GM18502 (cell line): ENCODE data around the gene VEPH1.

Experiments
- ATAC-seq: cut with Tn5 transposase; IDR thresholded peaks from one replicate; pipeline ENCODE4 v1.9.1; 2021; ENCODE audit warnings: mild to moderate bottlenecking; ENCODE audit not compliant: unreplicated experiment, poor library complexity

VEPH1 gene

DNA sequence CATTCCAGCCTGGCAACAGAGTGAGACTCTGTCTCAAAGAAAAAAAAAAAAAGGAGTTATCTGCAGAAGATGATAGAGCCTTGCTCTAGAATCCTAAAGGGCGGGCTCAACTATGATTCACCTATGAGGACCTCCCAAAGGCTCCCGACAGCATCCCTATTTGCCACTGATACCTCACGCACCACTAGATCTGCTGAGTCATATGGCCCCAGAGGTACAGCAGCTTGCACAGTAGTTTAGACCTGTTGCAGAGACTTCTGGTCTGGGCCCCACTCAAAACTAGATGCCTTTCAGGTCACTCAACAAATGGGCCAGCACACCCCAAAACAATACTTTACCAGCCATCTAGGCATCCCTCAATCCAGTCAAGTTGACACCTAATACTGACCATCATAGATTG, 104.6 kb downstream of the VEPH1 start:
- ATAC-seq: no peak

DNA sequence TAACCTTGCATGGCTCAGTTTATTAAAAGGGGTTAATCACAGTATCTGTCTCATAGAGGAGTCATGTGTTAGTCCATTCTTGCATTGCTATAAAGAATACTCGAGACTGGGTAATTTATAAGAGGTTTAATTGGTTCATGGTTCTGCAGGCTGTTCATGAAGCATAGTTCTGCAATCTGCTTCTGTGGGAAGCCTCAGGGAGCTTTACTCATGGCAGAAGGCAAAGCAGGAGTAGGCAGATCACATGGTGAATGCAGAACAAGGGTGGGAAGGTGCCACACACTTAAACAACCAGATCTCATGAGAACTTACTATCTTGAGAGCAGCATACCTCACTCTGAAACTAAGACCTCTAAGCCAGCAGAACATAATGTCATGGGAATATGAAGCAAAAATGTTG, 108.8 kb downstream of the VEPH1 start:
- ATAC-seq: no peak

DNA sequence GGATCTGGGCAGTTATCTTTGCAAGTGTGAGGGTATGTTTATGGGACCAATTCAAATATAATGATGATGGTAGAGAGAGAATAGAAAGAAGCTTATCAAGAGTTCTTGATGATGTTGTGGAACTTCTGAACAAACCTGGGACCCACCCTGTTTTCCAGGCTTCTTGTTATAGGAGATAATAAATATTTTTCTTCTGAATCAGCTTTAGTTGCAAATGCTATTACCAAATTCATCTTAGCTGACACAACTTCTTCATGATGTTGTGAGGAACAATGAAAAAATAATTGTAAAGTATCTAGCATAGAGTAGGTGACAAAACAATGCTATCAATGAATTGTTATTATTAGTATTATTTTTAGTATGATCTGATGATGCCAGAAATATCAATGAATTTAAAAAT, 110.1 kb downstream of the VEPH1 start:
- ATAC-seq: no peak

DNA sequence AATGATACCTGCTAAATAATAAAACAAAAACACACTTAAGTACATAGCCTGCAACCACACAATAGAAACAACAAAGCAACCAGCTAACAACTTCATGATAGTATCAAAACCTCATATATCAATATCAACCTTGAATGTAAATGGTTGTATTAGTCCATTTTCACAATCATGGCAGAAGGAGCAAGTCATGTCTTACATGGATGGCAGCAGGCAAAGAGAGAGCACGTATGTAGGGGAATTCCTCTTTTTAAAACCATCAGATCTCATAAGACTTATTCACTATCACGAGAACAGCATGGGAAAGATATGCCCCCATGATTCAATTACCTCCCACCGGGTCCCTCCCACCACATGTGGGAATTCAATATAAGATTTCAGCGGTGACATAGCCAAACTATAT, 111.1 kb downstream of the VEPH1 start:
- ATAC-seq: no peak

DNA sequence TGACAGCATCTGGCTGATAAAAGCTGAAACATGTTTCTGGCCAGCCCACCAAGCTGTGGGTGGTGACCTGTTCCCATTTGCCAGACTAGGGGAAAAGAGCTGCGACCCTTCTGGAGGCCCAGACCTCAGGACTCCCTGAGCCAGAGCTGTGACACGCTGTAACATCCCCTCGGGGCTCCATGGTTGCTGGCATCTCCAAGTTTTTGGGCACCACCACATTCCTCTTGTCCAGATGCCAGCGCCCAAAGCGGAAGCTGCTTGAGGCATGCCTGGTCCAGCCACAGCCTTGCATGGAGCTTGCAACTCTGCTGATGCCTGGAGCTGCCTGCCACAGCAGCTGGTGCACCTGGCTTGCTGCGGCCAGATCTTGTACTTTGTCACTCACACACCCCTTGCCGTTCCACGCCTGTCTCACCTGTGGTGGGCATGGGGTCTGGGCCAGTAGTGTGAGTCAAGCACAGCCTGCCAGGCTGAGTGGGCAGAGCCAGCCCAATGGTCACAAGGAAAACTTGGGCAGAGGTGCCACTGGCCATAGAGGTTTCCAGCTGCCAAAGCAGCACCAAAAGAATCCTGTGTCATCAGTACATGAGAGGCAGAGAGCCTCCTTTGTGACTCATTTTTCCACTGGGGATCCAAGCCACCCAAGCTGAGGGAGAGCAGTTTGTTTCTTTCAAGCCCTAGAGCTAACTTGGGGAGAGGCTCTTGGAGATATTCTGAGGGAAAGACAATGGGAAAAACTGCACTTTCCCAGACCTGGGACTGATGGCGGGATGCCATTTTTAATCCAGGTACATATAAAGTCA, 112.3 kb downstream of the VEPH1 start:
- ATAC-seq: no peak

DNA sequence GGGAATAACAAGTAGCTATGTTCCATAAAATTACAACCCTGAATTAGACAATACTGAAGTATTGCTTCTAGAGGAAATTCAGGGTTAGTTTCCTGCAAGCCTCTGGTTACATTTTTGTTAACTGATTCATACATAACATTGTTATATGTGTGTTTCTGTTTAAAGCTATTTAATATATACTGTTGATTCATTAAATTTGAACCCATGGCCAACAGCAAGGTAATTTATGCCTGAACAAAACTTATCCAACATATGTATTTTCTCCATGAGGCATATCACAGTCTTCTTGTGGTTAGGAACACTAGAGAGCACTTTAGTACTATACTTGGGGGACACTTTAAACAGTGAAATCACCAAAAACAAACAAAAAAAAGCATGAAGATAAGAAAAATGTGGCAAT, 114.2 kb downstream of the VEPH1 start:
- ATAC-seq: no peak

DNA sequence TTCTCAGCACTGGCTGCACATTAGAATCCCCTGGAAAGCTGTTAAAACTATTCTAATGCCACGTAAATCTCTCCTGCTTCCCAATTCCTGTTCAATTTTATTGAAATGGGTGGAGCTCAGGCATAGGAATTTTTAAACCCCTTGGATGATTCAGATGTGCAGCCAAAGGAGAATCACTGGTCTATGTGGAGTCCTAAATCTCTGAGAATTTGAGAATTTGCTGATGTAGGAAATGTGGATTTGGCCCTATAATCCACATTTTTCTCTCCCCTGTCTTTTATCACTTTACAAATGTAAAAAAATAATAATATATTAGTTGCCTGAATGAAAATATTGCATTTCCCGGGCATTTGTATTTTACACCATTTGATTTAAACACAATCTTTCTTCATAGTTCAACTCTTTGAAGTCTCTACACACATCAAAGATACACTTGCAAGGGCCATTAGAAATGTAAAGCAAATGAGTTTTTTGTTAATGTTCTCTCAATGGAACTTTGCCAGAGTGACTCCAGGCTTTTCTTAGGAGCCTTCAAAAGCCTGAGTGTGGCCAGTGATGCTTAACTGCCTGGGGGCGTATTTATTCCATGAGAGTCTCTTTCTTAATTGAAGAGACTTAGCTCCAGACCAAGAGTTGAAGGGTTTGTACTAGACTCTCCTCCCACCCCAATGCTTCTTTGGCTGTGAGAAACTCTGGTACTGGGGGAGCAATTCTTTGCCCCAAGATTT, 115.3 kb downstream of the VEPH1 start:
- ATAC-seq: no peak

DNA sequence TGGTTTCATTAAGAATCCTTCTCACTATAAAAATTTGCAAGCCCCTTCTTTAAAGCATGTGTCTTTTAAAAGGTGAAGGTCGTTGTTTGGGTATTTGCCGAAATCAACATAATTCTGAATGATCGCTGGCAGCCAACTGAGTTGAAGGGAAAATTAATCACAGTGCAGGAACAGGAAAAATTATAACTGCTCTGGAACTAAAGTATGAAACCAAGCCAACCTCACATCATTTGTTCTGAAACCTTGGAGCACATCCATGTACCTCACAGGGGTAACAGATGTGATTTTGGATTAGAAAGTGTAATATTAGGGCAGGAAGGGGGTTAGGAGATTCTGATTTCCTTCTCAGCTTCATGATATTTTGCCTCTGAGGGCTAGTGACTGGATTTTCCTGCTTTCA, 118.7 kb downstream of the VEPH1 start:
- no peak for ATAC-seq

DNA sequence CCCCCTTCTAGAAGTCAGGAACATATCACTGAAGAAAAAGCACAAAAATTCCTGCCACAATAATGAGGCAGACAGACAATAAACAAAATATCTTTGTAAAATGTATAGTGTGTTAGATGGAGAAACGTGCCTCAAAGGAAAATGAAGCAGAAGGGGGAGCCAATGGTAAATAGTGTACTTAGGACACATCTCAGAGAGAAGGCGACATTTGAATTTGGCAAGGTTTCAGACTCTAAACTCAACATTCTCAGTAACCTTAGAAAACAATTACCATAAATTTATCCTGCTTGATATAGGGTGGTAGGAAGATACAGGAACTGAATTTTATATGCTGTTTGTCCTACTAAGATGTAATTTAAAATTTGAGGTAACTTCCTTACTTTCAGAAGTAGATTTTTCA, 119.2 kb downstream of the VEPH1 start:
- no peak for ATAC-seq

DNA sequence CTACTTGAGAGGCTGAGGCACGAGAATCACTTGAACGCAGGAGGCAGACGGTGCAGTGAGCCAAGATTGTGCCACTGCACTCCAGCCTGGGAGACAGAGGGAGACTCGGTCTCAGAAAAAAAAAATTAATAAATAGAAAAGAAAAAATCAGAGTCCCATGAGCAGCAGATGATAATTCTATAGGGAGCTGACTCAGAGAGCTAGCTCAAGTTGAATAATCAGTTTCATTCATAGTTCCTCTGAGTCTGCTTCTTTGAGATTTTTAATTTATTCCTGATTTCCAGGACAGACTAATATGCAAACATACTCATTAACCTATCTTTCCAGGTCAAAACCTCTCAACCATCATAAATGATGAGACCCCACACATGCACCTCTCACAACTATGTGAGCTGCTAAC, 121.6 kb downstream of the VEPH1 start:
- ATAC-seq: no peak

DNA sequence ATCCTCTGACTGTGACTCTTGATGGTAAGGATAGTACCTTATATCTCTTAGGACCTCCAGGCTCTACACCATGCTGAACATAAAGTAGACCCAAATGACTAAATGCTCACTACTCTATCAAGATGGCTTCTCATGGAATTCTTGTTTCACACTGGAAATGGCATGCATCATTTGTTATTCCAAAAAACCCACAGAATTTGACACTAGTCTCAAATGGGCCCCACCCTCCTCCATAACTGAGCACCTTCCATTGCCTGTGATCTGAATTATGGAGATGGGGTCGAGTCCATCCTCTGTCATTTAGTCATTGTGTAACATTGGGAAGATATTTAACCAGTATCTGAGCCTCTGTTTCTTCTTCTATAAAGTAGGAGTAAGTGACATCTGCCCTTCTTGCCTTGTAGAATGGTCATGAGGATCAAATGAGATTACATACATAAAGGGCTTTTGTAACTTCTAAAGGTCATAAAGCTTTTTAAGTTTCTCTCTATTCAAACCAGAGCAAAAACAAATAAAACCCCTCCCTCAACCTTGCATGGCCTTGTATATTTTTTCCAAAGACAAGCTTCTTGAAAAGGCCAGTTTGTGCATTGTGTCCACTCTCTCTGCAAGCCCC, 123.6 kb downstream of the VEPH1 start:
- no peak for ATAC-seq

DNA sequence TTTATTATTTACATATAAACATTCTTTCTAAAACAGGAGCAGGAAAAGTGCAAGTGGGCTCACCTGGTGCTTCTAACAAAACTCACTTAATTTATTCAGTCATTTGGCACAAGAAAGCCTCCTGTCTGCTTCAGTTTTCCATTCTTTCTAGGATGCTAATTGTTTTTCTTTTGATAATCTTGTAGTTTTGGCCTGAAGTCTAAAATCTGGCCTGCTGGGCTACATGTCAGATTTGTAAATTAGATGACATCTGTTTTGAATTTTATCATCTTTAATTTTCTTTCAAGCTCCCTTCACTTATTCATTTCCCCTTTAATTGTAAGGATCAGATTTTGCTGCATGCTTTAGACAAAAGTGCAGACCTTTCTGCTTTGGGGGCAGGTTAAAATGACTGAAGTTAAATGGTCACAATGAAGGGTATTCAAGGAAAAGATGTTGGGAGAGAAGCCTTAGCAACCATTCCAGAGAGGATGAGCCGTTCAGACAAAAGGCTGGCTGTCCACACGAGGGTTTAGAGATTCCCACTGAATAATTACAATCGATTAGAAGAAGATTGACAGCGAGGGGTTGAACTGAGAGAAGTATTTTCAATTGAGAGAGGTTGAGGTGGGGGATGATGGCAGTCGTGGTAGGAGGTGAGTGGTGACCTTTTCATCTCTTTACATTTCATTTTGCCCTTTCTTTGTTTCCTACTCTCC, 126.5 kb downstream of the VEPH1 start:
- ATAC-seq: no peak

DNA sequence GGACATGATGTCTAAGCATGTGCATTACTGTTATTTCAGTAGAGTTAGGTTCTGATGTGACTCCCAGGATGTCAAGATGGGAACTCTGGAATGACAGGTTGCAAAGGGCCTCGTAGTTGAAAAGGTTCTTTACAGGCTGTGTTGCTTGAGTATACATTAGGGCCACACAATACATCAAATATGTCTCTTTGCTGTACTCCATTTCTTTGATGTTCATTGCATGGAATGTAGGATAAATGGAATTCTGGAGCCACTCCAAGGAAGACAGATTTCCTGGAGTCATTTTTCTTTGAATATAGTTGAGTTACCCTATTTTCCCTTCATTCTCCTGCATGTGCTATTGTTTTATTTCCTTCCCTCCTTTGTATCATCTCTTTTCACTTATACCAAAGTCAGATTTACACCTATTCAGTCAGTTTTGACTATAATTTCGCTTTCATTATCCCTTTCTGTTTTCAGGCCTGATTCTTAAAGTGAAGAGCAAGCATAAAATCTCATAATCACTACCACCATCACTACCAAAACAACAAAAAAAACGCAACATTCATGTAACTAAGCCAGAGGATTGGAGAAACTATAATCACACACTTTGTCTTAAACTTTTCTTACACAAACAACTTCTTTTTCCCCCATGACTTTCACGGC, 127.8 kb downstream of the VEPH1 start:
- no peak for ATAC-seq

DNA sequence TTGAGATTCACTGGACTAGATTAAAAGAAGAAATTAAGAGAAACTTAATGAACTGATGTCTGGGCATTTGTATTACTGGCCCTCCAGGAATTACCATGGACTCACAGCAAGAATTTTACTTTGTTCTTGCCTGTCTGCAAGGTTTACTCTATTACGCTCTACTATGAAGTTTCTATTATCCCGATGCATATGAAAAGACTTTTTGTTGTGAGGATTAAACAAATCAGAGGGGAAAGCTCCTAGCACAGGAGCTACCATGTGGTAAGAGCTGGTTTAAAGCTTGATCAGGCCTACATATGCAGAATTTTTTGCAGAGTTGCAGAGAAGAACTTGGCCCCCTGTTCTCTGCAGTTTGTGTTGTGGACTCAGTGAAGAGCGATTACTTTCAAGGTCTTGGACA, 128.3 kb downstream of the VEPH1 start:
- no peak for ATAC-seq

DNA sequence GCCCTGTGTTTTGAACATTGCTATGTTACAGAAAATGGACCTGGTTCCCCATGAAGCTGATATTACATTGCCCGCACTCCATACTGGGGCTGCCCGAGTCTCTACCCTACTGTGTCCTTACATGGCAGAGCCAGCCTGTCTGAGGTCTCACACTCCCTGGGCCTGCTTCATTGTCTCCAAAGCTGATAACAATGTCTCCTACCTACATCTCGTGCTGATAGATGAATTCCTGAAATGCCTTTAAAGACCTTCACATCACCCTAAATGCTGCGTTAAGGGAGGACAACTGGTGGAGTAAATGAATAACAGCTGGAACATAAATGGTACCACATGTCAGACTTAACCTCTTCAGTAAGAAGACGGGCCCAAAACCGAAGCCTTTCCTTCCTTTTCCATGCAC, 129.4 kb downstream of the VEPH1 start:
- no peak for ATAC-seq

DNA sequence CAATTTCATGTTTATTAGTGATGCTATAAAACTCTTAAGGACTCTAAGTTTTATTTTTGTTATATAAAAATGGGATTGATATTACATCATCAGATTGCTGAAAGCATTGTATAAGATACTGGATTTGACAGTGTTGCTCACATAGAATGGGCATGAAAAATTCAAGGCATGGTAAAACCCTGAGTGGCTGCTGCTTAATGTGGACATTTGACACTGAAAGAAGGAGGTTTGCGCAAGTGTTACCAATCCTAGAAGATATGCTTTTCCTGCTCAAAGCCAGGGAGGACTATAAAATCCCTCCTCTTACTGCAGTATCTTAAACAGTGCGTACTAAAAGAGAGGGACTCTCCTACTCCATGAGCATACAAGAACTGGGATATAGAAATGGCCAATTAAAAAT, 132.3 kb downstream of the VEPH1 start:
- ATAC-seq: no peak

DNA sequence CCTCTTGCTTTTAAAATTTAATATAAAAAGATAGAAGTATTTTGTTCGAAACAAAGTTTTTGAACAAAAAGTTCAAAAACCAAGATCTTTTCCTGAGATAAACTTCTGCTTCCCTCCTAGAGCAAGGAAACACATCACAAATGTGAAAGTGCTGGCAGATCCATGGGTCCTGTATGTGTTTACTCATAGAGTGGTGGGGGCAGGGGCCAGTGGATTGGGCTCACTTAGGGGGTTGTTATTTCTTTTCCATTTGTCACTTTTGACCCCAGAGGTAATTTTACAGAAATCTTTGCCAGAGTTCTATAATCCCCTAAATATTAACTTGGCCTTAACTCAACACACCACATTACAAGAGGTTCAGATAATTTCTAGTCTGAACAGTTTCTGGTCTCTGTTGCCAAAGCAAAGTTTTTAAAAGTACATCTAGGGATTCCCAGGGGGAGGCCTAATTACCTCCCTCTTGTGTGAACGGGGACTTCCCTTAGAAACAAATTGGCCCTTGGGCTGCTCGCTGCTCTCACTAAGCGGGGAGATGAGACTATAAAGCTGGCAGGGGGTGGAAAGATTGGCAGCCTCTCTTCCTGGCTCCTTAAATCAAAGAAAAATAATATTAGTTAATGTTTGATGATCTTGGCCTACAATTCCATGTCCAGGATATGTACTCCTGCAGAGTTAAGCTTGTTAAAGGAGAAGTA, 133.3 kb downstream of the VEPH1 start:
- no peak for ATAC-seq

DNA sequence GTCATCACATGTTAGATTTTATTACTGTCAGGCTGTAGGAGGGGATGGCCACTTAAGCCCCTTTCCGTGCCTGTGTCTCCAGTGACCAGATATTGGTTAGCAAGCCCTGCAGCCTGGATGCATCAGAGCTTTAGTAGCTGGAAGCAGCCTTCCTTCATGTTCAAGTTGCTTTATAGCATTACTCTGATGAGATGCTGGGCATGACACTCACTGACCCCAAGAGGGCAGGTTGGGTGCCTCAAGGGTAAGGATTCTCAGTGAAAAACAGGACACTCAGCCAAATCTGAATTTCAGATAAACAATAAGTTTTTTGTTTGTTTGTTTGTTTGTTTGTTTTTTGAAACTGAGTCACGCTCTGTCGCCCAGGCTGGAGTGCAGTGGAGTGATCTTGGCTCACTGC, 135.0 kb downstream of the VEPH1 start:
- no peak for ATAC-seq

DNA sequence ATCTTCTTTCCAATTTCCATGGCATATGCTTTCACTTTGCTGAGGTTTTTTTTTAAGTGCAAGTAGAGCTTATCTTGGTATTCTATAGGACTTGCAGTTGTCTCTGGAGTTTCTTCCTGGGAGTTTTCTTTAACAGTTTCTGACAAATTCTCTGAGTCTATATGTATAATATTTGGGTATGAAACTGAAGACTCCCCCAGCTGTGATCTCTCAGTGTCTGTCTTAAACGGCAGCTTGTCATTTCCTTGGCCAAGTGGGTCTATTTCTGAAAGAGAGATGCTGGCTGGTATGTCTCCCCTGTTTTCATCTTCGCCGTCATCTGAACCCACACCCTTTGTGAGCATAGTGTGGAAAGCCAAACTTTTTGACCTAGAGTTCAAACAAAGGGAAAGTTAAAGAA, 139.8 kb downstream of the VEPH1 start:
- ATAC-seq: no peak

DNA sequence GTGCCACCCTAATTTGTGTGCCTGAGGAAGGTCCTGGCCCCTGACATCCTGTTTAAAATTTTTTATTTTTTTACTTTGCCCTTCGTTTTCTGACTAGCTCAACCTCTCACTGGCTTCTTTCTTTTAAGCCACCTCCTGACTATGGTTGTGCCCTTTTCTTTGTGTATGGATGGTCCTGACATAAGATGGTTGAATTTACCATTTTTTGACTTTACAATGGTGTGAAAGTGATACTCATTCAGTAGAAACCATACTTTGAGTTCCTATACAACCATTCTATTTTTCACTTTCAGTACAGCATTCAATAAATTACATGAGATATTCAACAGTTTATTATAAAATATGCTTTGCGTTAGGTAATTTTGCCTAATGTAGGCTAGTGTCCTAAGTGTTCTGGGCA, 140.9 kb downstream of the VEPH1 start:
- ATAC-seq: no peak
